Chondrocyte (in vitro differentiated cells): ENCODE data around the gene IFNW1. TPM values are rescaled to one million over a fixed set of nuclear protein-coding genes. Genes with fewer than 3 reads are reported as not detected.

Source experiments
- DNase-seq: peaks from one replicate; pipeline ENCODE4 v3.0.0; 2021; ENCODE audit warnings: mixed read lengths, low spot score
- H3K27ac Mint-ChIP-seq: one replicate; pipeline ENCODE4 v1.8.0; 2021; ENCODE audit warnings: mild to moderate bottlenecking, moderate library complexity, mixed read lengths; ENCODE audit not compliant: unreplicated experiment
- H3K27me3 Mint-ChIP-seq: 2 replicates; pipeline ENCODE4 v1.8.0; 2021; ENCODE audit warnings: low read depth, mixed read lengths
- H3K36me3 Mint-ChIP-seq: 2 replicates; pipeline ENCODE4 v1.8.0; 2021; ENCODE audit warnings: low read depth, mixed read lengths
- H3K4me1 Mint-ChIP-seq: 2 replicates; pipeline ENCODE4 v1.8.0; 2021; ENCODE audit warnings: low read depth, mild to moderate bottlenecking, mixed read lengths
- H3K4me3 Mint-ChIP-seq: one replicate; pipeline ENCODE4 v1.8.0; 2021; ENCODE audit warnings: mild to moderate bottlenecking, moderate library complexity, mixed read lengths; ENCODE audit not compliant: unreplicated experiment
- H3K9me3 Mint-ChIP-seq: 2 replicates; pipeline ENCODE4 v1.8.0; 2021; ENCODE audit warnings: low read depth, mixed read lengths
- CTCF ChIP-seq: fragments of 200-600 bp; sonication (generic); IDR thresholded peaks from 2 replicates; pipeline ENCODE4 v1.5.0; 2021; ENCODE audit warnings: antibody characterized with exemption, mild to moderate bottlenecking, moderate library complexity
- total RNA-seq: library from RNA; stranded (reverse); gene quantifications from 3 replicates; pipeline ENCODE4 v1.2.1, GENCODE V29; 2021

The IFNW1 gene
- total RNA-seq, 1 donor from 2014 or later: not detected

GRCh38 chr9:21121079-21121478 is 20.6 kb downstream of the IFNW1 start:
- Mint-ChIP-seq H3K4me3 (no peak overlapping the region), H3K27me3 (peaks cover 57% of the 10 kb centered on the region), H3K9me3 (no peaks in the 10 kb centered on the region)

GRCh38 chr9:21119093-21119770 is 22.4 kb downstream of the IFNW1 start:
- H3K27me3 Mint-ChIP-seq: peaks cover 51% of the 10 kb centered on the region
- H3K4me1 Mint-ChIP-seq: peaks cover 3% of the 10 kb centered on the region
- H3K4me3 Mint-ChIP-seq: no peak overlapping the region
- no peaks in the 10 kb centered on the region for H3K36me3 Mint-ChIP-seq
- H3K27ac Mint-ChIP-seq: no peak overlapping the region
- no peaks in the 10 kb centered on the region for H3K9me3 Mint-ChIP-seq
- no peak for DNase-seq
- no peak for TF ChIP-seq CTCF

More at GRCh38 chr9:21121079-21121478, 20.6 kb downstream of the IFNW1 start:
- no peak for TF ChIP-seq CTCF
- Mint-ChIP-seq H3K4me1 (no peaks in the 10 kb centered on the region), H3K36me3 (no peaks in the 10 kb centered on the region), H3K27ac (no peak overlapping the region)
- DNase-seq: no peak

- DNase-seq: no peak
- Mint-ChIP-seq H3K4me3 (no peak overlapping the region), H3K9me3 (no peaks in the 10 kb centered on the region), H3K36me3 (no peaks in the 10 kb centered on the region), H3K4me1 (peaks cover 3% of the 10 kb centered on the region), H3K27me3 (peaks cover 38% of the 10 kb centered on the region), H3K27ac (no peak overlapping the region)
- TF ChIP-seq CTCF: no peak
Measured at GRCh38 chr9:21114311-21114710, 27.3 kb downstream of the IFNW1 start.

GRCh38 chr9:21110708-21111576 is 30.7 kb downstream of the IFNW1 start:
- TF ChIP-seq CTCF: peak; percentile 97
- Mint-ChIP-seq H3K27me3 (peaks cover 16% of the 10 kb centered on the region), H3K36me3 (no peaks in the 10 kb centered on the region), H3K27ac (no peak overlapping the region), H3K4me3 (no peak overlapping the region), H3K9me3 (no peaks in the 10 kb centered on the region), H3K4me1 (peaks cover 3% of the 10 kb centered on the region)
- no peak for DNase-seq

- no peak for TF ChIP-seq CTCF
- Mint-ChIP-seq H3K4me3 (no peak overlapping the region), H3K36me3 (no peaks in the 10 kb centered on the region), H3K27me3 (peaks cover 5% of the 10 kb centered on the region), H3K4me1 (no peaks in the 10 kb centered on the region), H3K27ac (no peak overlapping the region), H3K9me3 (no peaks in the 10 kb centered on the region)
- DNase-seq: no peak
Measured at GRCh38 chr9:21104787-21105186, 36.8 kb downstream of the IFNW1 start.
